ENCODE measurements around the gene ATF6B.
"Not testable (repeated sequence)": the region's sequence is repeated elsewhere in the genome, so short reads cannot be mapped to it uniquely, and the experiment has no call there.

Gene ATF6B

DNA sequence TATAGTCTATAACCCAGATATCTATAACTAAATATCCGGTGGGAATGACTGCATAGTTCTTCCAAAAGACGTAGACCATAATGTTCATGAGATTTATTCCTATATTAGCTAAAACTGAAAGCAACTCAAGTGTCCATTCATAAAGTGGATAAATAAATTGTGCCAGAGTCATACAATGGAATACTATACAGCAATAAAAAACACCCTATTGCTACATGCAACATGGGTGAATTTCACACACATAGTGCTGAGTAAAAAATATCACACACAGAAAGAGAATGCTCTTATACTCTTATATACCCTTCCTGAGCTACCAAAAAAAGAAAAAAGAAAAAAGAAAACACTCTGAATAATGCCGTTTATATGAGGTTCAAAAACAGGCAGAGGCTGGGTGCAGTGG is 25.8 kb downstream of the ATF6B start:
- no peak for DNase-seq

DNA sequence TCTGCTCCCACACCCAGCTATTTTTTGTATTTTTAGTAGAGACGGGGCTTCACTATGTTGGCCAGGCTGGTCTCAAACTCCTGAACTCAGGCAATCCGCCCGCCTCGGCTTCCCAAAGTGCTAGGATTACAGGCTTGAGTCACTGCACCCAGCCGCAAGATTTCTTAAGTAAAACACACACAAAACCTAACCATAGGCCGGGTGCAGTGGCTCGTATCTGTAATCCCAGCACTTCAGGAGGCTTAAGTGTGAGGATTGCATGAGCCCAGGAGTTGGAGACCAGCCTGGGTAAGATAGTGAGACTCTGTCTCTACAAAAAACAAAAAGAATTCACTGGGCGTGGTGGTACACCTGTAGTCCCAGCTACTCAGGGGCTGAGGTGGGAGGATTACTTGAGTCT is 27.8 kb downstream of the ATF6B start:
- DNase-seq = not testable (repeated sequence)

- DNase-seq = no peak
Measured at GRCh38 chr6:32097364-32097763, 30.7 kb downstream of the ATF6B start.

- no peak for DNase-seq
Measured at GRCh38 chr6:32096394-32097258, 31.4 kb downstream of the ATF6B start.

DNA sequence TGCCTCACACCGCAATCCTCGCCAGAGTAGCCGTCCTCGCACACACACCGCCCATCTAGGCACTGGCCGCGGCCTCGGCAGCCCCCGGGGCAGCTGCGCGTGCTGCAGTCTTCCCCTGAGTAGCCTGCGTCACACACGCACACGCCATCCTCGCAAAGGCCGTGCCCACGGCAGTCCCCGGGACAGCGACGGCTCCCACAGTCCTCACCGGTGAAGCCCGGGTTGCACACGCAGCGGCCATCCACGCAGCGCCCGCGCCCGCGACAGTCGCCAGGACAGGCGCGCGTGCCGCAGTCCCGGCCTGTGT is 32.0 kb downstream of the ATF6B start:
- no peak for DNase-seq

GRCh38 chr6:32095338-32096086 is 32.5 kb downstream of the ATF6B start:
- DNase-seq = no peak

DNA sequence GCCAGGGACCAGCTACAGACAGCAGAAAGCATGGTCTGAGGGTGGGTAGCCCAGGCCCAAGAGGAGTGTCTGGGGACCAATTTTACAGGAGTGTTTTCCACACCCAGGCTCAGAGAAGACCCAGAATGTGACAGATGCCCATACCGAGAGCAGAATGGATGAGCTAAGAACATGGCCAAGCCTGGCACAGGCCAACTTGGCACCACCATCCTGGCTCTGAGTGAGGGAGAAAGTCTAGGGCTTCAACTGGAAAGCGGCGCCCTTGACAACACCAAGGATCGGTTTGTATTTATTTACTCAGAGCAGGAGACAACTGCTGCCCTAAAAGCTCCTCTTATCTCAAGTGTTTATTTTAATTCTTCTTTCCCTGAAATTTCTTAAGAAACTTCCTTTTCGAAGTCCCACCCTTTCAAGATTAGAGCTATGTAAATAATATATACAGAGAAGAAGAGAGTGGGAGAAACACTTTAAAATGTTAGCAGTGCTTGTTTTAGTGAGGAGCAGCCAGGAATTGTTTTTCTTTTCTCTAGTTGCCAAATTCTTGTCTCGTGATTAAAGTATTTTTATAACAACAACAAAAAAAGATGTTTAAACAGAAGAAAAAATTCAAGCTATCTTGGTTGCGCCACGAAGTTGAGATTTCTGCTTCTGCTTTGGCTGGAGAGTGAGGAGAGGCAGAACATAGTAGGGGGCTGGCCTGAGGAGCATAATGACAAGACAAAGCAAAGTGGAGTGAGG is 35.1 kb downstream of the ATF6B start:
- no peak for DNase-seq

- no peak for DNase-seq
Measured at GRCh38 chr6:32089082-32089828, 38.8 kb downstream of the ATF6B start.

GRCh38 chr6:32088487-32089049 is 39.5 kb downstream of the ATF6B start:
- no peak for DNase-seq

DNA sequence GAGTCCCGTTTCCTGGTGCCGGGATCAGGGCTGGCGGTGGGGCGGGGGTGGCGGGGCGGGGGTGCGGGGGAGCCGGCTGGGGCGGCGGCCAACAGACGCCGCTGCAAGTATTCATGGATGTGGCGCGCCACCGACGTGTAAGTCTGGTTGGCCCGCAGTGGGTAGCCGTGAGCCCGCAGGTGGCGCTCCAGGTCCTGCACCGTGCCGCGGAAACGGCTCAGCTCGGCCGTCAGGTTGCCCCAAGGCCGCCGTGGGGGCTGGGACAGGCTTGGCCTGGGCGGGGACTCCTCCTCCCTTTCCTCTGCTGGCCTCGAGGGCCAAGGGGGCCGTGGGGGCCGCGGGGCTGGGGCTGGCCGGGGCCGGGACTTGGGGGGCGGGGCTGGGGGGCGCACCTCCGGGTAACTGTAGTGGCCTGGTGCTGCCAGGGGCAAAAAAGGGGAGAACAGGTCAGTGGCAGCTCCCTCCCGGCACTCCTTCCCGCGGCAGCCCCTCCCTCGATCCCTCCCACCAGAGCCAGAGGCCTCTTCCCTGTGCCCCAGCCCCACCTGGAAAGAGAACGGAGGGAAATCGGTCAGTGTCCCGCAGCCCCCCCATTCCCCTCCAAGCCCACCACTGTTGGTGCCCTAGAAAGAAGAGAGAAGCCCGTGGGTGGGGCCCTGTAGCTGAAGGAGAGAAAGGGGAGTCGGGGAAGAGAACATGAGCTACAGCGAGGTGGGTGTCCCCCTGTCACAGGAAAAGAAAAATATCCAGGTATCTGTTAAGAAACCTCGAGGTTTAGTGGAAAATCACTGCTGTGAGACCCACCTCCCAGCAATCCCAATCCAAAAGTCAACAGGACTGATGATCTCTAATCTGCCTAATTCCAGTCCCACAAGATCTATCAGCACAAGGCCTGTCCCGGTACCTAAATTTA is 40.2 kb downstream of the ATF6B start:
- DNase-seq = peak; percentile 68

DNA sequence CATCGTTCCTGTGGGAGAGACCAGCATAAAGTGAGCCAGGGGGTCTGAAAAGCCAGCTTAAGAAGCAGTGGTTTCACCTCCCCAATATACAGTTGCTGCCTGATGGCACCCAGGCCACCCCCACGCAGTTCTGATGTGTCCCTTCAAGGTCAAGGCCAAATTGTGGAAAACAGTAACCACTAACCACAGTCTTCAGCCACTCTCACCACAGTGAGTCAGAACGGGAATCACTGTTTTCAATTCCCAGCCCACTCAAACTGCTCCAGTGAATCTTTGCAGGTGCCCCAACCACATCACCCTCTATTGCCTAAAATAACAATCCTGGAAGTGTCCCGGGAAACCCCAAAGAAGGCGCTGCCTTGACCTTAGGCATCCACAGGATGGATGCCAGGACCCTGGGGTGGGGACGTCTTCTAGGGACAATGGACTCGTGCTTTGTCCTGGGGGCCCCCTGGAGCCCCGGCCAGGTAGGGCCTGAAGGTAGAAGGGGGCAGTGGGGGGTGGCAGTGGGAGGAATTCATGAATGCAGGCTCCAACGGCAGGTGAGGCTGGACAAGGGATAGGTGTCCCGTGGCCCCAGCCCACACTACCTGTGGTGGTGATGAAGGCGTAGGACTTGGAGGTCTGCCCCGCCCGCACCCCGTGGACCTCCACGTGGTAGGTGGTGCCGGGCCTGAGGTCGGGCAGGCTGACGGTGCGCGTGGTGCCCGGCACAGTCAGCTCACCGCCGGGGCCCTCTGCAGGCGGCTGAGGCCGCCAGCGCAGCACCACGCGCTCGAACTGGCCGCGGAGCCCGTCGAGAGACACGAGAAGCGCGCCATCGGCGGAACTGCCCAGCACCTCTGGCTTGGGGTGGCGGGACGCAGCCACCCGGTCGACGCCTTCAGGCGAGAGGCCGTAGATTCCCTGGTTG is 41.1 kb downstream of the ATF6B start:
- DNase-seq = no peak

GRCh38 chr6:32085759-32086459 is 42.1 kb downstream of the ATF6B start:
- DNase-seq = no peak

DNA sequence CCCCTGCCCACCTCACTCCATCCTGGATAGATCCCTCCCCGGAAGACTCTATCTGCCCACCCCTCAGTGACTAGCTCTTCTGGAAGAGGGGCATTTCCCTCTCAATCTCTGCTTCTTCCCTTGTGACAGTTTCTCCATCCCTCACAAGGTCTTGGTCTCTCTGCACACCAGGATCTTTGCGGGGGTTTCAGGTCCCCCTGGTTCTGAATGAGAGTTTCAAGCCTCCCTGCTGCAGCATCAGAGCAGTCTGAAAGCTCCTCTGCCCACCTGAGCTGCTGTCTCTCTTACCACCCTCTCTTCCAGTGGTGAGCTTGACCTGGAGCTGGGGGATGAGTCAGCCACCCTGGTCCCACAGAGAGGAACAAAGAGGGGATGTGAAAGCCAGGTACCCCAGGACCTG is 43.3 kb downstream of the ATF6B start:
- DNase-seq = no peak

GRCh38 chr6:32083812-32084768 is 44.0 kb downstream of the ATF6B start:
- DNase-seq = no peak

- DNase-seq = no peak
Measured at GRCh38 chr6:32082935-32083334, 45.1 kb downstream of the ATF6B start.

GRCh38 chr6:32082478-32082877 is 45.6 kb downstream of the ATF6B start:
- no peak for DNase-seq

DNA sequence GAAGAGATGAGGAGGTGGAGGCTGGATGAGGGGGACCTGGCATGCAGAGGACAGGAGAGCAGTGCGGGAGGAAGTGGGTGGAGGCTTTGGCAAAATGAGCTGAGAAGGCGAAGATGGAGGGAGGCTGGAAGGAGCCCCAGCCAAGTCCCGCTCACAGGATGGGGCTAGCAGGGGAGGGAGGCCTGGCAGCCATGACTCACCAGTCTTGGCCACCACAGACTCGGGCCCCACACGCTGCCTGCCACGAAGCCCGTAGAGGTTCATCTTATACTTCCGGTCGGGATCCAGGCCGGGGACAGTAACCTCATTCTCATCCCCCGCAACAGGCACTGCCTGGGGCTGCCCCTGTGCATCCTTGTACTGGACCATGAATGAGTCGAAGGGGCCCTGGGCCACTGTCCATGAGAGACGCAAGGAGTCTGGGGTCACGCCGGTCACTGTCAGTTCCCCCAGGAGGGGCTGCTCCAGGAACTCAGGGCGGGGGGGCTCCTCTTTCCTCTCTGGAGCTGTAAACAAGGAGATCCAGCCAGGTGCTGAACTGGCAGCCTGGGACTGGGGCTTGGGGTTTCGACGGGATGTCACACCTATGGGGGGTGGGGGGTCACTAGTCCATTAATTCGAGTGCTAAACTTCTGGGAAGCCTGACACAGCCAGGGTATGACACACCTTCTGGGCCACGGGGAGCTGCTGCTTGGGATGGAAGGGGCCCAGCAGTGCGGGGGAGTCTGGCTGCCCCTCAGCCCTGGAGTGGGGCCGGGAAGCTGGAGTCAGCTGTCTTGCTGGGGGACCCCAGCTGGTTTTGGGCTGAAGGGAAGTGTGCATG is 46.7 kb downstream of the ATF6B start:
- no peak for DNase-seq

All from activated CD4-positive, alpha-beta T cell treated with anti-CD3 and anti-CD28 coated beads, Interleukin-2, amount 50 U/mL, for 1 hour (primary cell).